ENCODE measurements around the gene SEMA7A.

Gene SEMA7A

GRCh38 chr15:74384881-74385643 lies 48.7 kb downstream of the SEMA7A start:
- DNase-seq: no peak

GRCh38 chr15:74384566-74384880 lies 49.2 kb downstream of the SEMA7A start:
- DNase-seq: no peak

- DNase-seq: no peak
These were observed 49.8 kb downstream of the SEMA7A start for GRCh38 chr15:74383695-74384565.

- no peak for DNase-seq
These were observed 50.5 kb downstream of the SEMA7A start for GRCh38 chr15:74383286-74383685.

- peak; percentile 21 for DNase-seq
These were observed 51.5 kb downstream of the SEMA7A start for GRCh38 chr15:74382004-74382816.

- DNase-seq: no peak
These were observed 52.3 kb downstream of the SEMA7A start for GRCh38 chr15:74381481-74381880.

GRCh38 chr15:74381190-74381453 lies 52.6 kb downstream of the SEMA7A start:
- no peak for DNase-seq

- no peak for DNase-seq
These were observed 53.2 kb downstream of the SEMA7A start for GRCh38 chr15:74380361-74381189.

- DNase-seq: no peak
These were observed 54.9 kb downstream of the SEMA7A start for GRCh38 chr15:74378848-74379247.

GRCh38 chr15:74377831-74378766 lies 55.7 kb downstream of the SEMA7A start:
- no peak for DNase-seq

GRCh38 chr15:74376825-74377581 lies 56.8 kb downstream of the SEMA7A start:
- no peak for DNase-seq

GRCh38 chr15:74376226-74376625 lies 57.5 kb downstream of the SEMA7A start:
- DNase-seq: no peak

- DNase-seq: peak; percentile 35
These were observed 58.5 kb downstream of the SEMA7A start for GRCh38 chr15:74375303-74375693.

- peak; percentile 44 for DNase-seq
These were observed 59.0 kb downstream of the SEMA7A start for GRCh38 chr15:74374648-74375302.

- DNase-seq: peak; percentile 75
These were observed 59.8 kb downstream of the SEMA7A start for GRCh38 chr15:74373731-74374647.

GRCh38 chr15:74373056-74373650 lies 60.6 kb downstream of the SEMA7A start:
- no peak for DNase-seq

GRCh38 chr15:74370471-74370870 lies 63.3 kb downstream of the SEMA7A start:
- DNase-seq: no peak

GRCh38 chr15:74369756-74370155 lies 64.0 kb downstream of the SEMA7A start:
- no peak for DNase-seq

All from SHP77 treated with DMSO at 0.1 percent for 48 hours (cell line).